Endothelial cell (in vitro differentiated cells): ENCODE measurements around the gene ADM5. TPM values are rescaled to one million over a fixed set of nuclear protein-coding genes. Genes with fewer than 3 reads are reported as not detected.

ENCODE experiments used
- DNase-seq: peaks from one replicate; pipeline ENCODE4 v3.0.0; 2021; ENCODE audit warnings: low spot score
- H3K27ac Mint-ChIP-seq: one replicate; pipeline ENCODE4 v1.8.0; 2021; ENCODE audit warnings: mixed read lengths, inconsistent platforms; ENCODE audit not compliant: unreplicated experiment
- H3K27me3 Mint-ChIP-seq: one replicate; pipeline ENCODE4 v1.8.0; 2021; ENCODE audit warnings: mild to moderate bottlenecking, moderate library complexity, mixed read lengths, inconsistent platforms; ENCODE audit not compliant: unreplicated experiment
- H3K36me3 Mint-ChIP-seq: one replicate; pipeline ENCODE4 v1.8.0; 2021; ENCODE audit warnings: mild to moderate bottlenecking, low read depth, mixed read lengths, inconsistent platforms; ENCODE audit not compliant: unreplicated experiment
- H3K4me1 Mint-ChIP-seq: one replicate; pipeline ENCODE4 v1.8.0; 2021; ENCODE audit warnings: mild to moderate bottlenecking, mixed read lengths, inconsistent platforms; ENCODE audit not compliant: unreplicated experiment
- H3K4me3 Mint-ChIP-seq: one replicate; pipeline ENCODE4 v1.8.0; 2021; ENCODE audit warnings: mild to moderate bottlenecking, mixed read lengths, inconsistent platforms; ENCODE audit not compliant: unreplicated experiment
- H3K9me3 Mint-ChIP-seq: one replicate; pipeline ENCODE4 v1.8.0; 2021; ENCODE audit warnings: mixed read lengths, inconsistent platforms; ENCODE audit not compliant: unreplicated experiment
- total RNA-seq: library from RNA; stranded (reverse); fragmentation: NEBNext Ultra II Directional; extraction: Animal tissue kit (Norgen Biotek cat#: 25700); gene quantifications from one replicate; pipeline ENCODE4 v1.2.1, GENCODE V29; 2021; ENCODE audit not compliant: unreplicated experiment
- TF ChIP-seq, protein P1 (sequence below): fragments of 200-600 bp; sonication (generic); IDR thresholded peaks from one replicate; pipeline ENCODE4 v1.5.0; 2021; ENCODE audit warnings: antibody characterized with exemption; ENCODE audit not compliant: unreplicated experiment

Gene ADM5
- total RNA-seq, 1 donor from 2014 or later, result 5.3 TPM

DNA sequence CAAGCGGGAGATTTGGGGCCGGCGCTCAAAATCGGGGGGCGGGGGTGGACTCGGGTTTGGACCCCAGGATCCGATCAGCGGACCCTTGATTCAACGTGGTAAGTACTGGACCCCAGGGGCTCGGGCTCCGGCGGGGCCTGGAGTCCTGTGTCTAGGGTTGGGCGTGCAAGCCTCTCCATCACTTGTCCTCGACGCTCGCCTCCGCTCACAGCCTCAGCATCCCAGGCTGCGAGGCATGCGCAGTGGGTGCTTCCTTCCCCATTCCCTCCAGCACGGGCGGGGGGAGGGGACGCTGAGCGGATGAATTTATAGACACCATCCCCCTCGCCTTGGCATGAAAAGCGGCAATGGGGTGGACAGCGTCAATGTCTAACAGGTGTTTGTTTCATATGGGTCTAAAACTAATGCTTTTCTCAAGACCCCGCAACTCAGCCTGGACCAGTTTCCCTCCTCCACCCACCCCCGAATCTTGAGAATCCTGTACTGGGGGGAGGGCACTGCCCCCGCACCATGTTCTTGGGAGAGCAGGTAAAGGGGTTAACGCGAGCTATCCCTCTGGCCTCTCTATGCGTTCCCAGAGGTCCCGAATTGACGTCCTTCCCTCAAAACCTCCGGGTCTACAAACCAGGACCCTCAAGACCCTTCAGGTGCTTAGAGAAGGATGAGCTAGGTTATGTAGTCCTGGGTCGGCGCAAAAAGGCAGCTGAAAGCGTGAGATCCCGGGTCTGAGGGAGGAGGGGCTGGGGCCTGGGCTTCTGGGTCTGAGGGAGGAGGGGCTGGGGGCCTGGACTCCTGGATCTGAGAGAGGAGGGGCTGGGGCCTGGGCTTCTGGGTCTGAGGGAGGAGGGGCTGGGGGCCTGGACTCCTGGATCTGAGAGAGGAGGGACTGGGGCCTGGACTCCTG is 2.1 kb downstream of the ADM5 start:
- no peaks in the 10 kb centered on the region for H3K9me3 Mint-ChIP-seq
- peaks cover 21% of the 10 kb centered on the region for H3K36me3 Mint-ChIP-seq
- peak overlapping the region; percentile 96 for H3K4me3 Mint-ChIP-seq
- TF ChIP-seq, protein P1, sequence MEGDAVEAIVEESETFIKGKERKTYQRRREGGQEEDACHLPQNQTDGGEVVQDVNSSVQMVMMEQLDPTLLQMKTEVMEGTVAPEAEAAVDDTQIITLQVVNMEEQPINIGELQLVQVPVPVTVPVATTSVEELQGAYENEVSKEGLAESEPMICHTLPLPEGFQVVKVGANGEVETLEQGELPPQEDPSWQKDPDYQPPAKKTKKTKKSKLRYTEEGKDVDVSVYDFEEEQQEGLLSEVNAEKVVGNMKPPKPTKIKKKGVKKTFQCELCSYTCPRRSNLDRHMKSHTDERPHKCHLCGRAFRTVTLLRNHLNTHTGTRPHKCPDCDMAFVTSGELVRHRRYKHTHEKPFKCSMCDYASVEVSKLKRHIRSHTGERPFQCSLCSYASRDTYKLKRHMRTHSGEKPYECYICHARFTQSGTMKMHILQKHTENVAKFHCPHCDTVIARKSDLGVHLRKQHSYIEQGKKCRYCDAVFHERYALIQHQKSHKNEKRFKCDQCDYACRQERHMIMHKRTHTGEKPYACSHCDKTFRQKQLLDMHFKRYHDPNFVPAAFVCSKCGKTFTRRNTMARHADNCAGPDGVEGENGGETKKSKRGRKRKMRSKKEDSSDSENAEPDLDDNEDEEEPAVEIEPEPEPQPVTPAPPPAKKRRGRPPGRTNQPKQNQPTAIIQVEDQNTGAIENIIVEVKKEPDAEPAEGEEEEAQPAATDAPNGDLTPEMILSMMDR, result no peak
- H3K27ac Mint-ChIP-seq, result no peak overlapping the region
- H3K4me1 Mint-ChIP-seq, result peaks cover 37% of the 10 kb centered on the region
- DNase-seq, result peak; percentile 65
- peaks cover 26% of the 10 kb centered on the region for H3K27me3 Mint-ChIP-seq

DNA sequence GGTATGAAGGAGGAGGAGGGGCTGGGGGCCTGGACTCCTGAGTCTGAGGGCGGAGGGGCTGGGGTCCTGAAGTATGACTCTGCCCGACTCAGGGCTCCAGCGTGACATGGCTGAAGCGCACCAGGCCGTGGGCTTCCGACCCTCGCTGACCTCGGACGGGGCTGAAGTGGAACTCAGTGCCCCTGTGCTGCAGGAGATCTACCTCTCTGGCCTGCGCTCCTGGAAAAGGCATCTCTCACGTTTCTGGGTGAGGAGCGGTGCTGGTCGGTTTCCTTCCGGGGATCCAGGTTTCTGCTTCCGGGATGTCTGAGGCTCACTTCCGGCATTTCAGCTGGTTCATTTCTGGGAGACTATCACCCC is 2.7 kb downstream of the ADM5 start:
- Mint-ChIP-seq H3K9me3 (no peaks in the 10 kb centered on the region), H3K4me3 (peak overlapping the region; percentile 96), H3K27ac (peak overlapping the region; percentile 8), H3K27me3 (peaks cover 26% of the 10 kb centered on the region), H3K36me3 (peaks cover 23% of the 10 kb centered on the region), H3K4me1 (peaks cover 33% of the 10 kb centered on the region)
- no peak for DNase-seq
- TF ChIP-seq, protein P1, result no peak

DNA sequence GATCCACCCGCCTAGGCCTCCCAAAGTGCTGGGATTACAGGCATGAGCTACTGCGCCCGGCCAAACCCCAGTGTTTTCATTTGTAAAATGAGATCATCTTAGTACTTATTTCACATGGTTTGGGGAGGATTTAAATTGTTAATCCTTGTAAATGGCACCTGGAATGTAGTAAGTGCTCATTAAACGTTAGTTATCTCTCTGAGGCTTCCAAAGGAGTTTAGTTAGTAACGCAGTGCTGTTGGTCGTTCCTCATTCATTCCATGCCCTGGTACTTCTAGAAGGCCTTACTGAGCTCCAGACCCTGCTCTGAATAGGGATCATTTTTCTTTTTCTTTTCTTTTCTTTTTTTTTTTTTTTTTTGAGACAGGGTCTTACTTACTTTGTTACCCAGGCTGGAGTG is 6.7 kb downstream of the ADM5 start:
- DNase-seq, result no peak
- Mint-ChIP-seq H3K9me3 (no peaks in the 10 kb centered on the region), H3K36me3 (peaks cover 19% of the 10 kb centered on the region), H3K27ac (no peak overlapping the region), H3K4me3 (no peak overlapping the region), H3K27me3 (no peaks in the 10 kb centered on the region), H3K4me1 (peaks cover 4% of the 10 kb centered on the region)
- TF ChIP-seq, protein P1, result no peak

DNA sequence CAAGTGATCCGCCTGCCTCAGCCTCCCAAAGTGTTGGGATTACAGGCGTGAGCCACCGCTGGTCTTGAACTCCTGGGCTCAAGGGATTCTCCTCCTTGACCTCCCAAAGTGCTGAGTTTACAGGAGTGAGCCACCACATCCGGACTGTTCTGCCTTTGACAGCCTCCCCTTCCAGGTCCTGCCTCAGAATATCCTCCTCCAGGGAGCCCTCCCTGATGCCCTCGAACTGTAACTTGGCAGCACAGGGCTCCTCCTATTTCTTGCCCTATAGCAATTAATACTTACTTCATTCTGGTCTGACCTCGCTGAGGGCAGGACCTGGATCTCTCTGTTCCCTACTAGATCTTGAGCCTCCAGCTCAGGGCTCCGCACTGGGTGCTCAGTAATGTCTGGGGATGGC is 7.5 kb downstream of the ADM5 start:
- H3K27ac Mint-ChIP-seq, result no peak overlapping the region
- no peaks in the 10 kb centered on the region for H3K9me3 Mint-ChIP-seq
- DNase-seq, result no peak
- H3K27me3 Mint-ChIP-seq, result no peaks in the 10 kb centered on the region
- no peaks in the 10 kb centered on the region for H3K4me1 Mint-ChIP-seq
- peak overlapping the region; percentile 14 for H3K4me3 Mint-ChIP-seq
- TF ChIP-seq, protein P1, result no peak
- peaks cover 19% of the 10 kb centered on the region for H3K36me3 Mint-ChIP-seq

DNA sequence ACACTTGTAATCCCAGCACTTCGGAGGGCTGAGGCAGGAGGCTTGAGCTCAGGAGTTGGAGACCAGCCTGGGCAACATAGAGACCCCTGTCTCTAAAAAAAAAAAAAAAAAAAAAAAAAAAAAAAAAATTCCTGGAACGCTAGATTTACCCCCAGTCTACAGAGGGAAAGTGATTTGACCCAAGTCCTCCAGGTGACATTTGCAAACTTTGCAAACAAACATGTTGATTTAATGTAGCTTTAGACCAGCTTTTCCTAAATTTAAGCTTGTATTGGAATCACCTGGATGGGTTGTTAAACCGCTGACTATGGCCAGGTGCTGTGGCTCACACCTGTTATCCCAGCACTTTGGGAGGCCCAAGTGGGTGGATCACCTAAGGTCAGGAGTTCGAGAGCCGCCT is 10.0 kb downstream of the ADM5 start:
- H3K4me3 Mint-ChIP-seq, result no peak overlapping the region
- no peak for DNase-seq
- TF ChIP-seq, protein P1, result no peak
- peaks cover 6% of the 10 kb centered on the region for H3K4me1 Mint-ChIP-seq
- no peaks in the 10 kb centered on the region for H3K27me3 Mint-ChIP-seq
- H3K27ac Mint-ChIP-seq, result no peak overlapping the region
- no peaks in the 10 kb centered on the region for H3K9me3 Mint-ChIP-seq
- H3K36me3 Mint-ChIP-seq, result peaks cover 15% of the 10 kb centered on the region
